ENCODE data around the gene GDPD5. TPM values are rescaled to one million over a fixed set of nuclear protein-coding genes. Genes with fewer than 3 reads are reported as not detected.
A peak's percentile ranks its signal among the peaks of the same experiment; 100 is the strongest.

Gene GDPD5
- total and polyA plus RNA-seq, 8 donors: 0.58 to 57.6 (median 4.9) TPM

- peaks cover 49 to 57% (median 52%) of the 10 kb centered on the region in 4 donors for H3K36me3 ChIP-seq
These were observed 40.4 kb upstream of the GDPD5 start for GRCh38 chr11:75565916-75566762.

GRCh38 chr11:75565221-75565814, 39.6 kb upstream of the GDPD5 start:
- intact Hi-C loops (cut with DNase I; ENCODE audit: low total_unique reads): no loop called here
- no peaks in the 10 kb centered on the region for H3K27me3 ChIP-seq
- peak overlapping the region in 3 of 4 donors; percentile 65 to 83 (median 69) for H3K4me3 ChIP-seq
- H3K27ac ChIP-seq: peak overlapping the region; percentile 40 to 99 (median 99)
- DNase-seq: peak in 1 of 2 donors; percentile 58
- no peak for TF ChIP-seq POLR2A (IDR thresholded peaks at IDR 0.05)
- TF ChIP-seq CTCF (IDR thresholded peaks at IDR 0.05): no peak
- TF ChIP-seq POLR2AphosphoS5 (IDR thresholded peaks at IDR 0.05): no peak
- no peak for TF ChIP-seq EP300 (IDR thresholded peaks at IDR 0.05)
- no peaks in the 10 kb centered on the region for H3K9me3 ChIP-seq
- 33 to 66% (median 58%) methylated on average over 5 of the region's 5 CpGs for WGBS, 5 donors
- H3K36me3 ChIP-seq: peaks cover 40 to 49% (median 44%) of the 10 kb centered on the region in 4 donors
- peaks cover 37 to 87% (median 67%) of the 10 kb centered on the region in 4 donors for H3K4me1 ChIP-seq

More at GRCh38 chr11:75565916-75566762, 40.4 kb upstream of the GDPD5 start:
- Histone ChIP-seq H3K4me3 (peak overlapping the region in 1 of 4 donors; percentile 65), H3K27me3 (no peaks in the 10 kb centered on the region), H3K27ac (peak overlapping the region; percentile 40 to 99 (median 99)), H3K9me3 (no peaks in the 10 kb centered on the region), H3K4me1 (peaks cover 35 to 86% (median 64%) of the 10 kb centered on the region in 4 donors)
- intact Hi-C loops (cut with DNase I; ENCODE audit: low total_unique reads): no loop called here
- TF ChIP-seq POLR2A (IDR thresholded peaks at IDR 0.05): no peak
- no peak for TF ChIP-seq POLR2AphosphoS5 (IDR thresholded peaks at IDR 0.05)
- no peak for TF ChIP-seq CTCF (IDR thresholded peaks at IDR 0.05)
- TF ChIP-seq EP300 (IDR thresholded peaks at IDR 0.05): no peak
- WGBS, 5 donors: 80 to 88% (median 85%) methylated on average over 24 to 43 of the region's 43 CpGs
- no peak for DNase-seq

- peak overlapping the region; percentile 94 to 99 (median 99) for H3K27ac ChIP-seq
- H3K36me3 ChIP-seq: peaks cover 28 to 36% (median 31%) of the 10 kb centered on the region in 4 donors
- peaks cover 45 to 91% (median 74%) of the 10 kb centered on the region in 4 donors for H3K4me1 ChIP-seq
- 6 to 31% (median 25%) methylated on average over 4 to 9 of the region's 9 CpGs for WGBS, 5 donors
- H3K9me3 ChIP-seq: no peaks in the 10 kb centered on the region
- DNase-seq: peak; percentile 34 to 90
- TF ChIP-seq EP300 (IDR thresholded peaks at IDR 0.05) (no peak), CTCF (IDR thresholded peaks at IDR 0.05) (peak in 5 of 7 experiments; percentile 4 to 39 (median 32)), POLR2AphosphoS5 (IDR thresholded peaks at IDR 0.05) (peak in 1 of 3 donors; percentile 6)
- no peaks in the 10 kb centered on the region for H3K27me3 ChIP-seq
- H3K4me3 ChIP-seq: peak overlapping the region; percentile 61 to 83 (median 67)
- intact Hi-C loops (cut with DNase I; ENCODE audit: low total_unique reads): no loop called here
These were observed 38.3 kb upstream of the GDPD5 start for GRCh38 chr11:75563978-75564552.

- intact Hi-C loops (cut with DNase I; ENCODE audit: low total_unique reads): no loop called here
- peak overlapping the region; percentile 94 to 99 (median 99) for H3K27ac ChIP-seq
- TF ChIP-seq CTCF (IDR thresholded peaks at IDR 0.05): no peak
- no peak for TF ChIP-seq POLR2A (IDR thresholded peaks at IDR 0.05)
- TF ChIP-seq POLR2AphosphoS5 (IDR thresholded peaks at IDR 0.05): no peak
- no peak for TF ChIP-seq EP300 (IDR thresholded peaks at IDR 0.05)
- H3K36me3 ChIP-seq: peaks cover 23 to 31% (median 26%) of the 10 kb centered on the region in 4 donors
- H3K9me3 ChIP-seq: no peaks in the 10 kb centered on the region
- WGBS, 5 donors: 20 to 27% (median 21%) methylated on average over 5 of the region's 5 CpGs
- peak overlapping the region; percentile 61 to 83 (median 67) for H3K4me3 ChIP-seq
- H3K27me3 ChIP-seq: no peaks in the 10 kb centered on the region
- no peak for DNase-seq
- peaks cover 51 to 91% (median 76%) of the 10 kb centered on the region in 4 donors for H3K4me1 ChIP-seq
These were observed 37.8 kb upstream of the GDPD5 start for GRCh38 chr11:75563501-75563977.

All from stomach (tissue), 9 donors.